DOHH2 (cell line): ENCODE measurements around the gene HTRA2.

Experiments
- H3F3A ChIP-seq: fragments of 200-600 bp; sonication (generic), shearing (Covaris generic); 2 replicates; pipeline ENCODE4 v1.6.0; 2016; ENCODE audit warnings: antibody characterized with exemption, mild to moderate bottlenecking; ENCODE audit not compliant: control insufficient read depth, insufficient read depth
- H3K27ac ChIP-seq: fragments of 200-600 bp; sonication (generic); 2 replicates; pipeline ENCODE4 v1.5.1; 2014; ENCODE audit warnings: low read depth, mild to moderate bottlenecking, low read length, moderate library complexity
- H3K27me3 ChIP-seq: fragments of 200-600 bp; sonication (generic); 2 replicates; pipeline ENCODE4 v1.6.1; 2014; ENCODE audit warnings: mild to moderate bottlenecking, low read length, mixed read lengths; ENCODE audit not compliant: control insufficient read depth
- H3K36me3 ChIP-seq: fragments of 200-600 bp; sonication (generic); 2 replicates; pipeline ENCODE4 v1.6.1; 2014; ENCODE audit warnings: mild to moderate bottlenecking, low read length, moderate library complexity, mixed read lengths; ENCODE audit not compliant: control insufficient read depth
- H3K4me1 ChIP-seq: fragments of 200-600 bp; sonication (generic); 2 replicates; pipeline ENCODE4 v1.6.1; 2014; ENCODE audit warnings: mild to moderate bottlenecking, low read length, mixed read lengths; ENCODE audit not compliant: control insufficient read depth
- H3K4me2 ChIP-seq: fragments of 200-600 bp; sonication (generic); 2 replicates; pipeline ENCODE4 v1.6.0; 2014; ENCODE audit warnings: mild to moderate bottlenecking, low read length, moderate library complexity
- H3K4me3 ChIP-seq: fragments of 200-600 bp; sonication (generic); 2 replicates; pipeline ENCODE4 v1.5.1; 2014; ENCODE audit warnings: mild to moderate bottlenecking, low read length, mixed read lengths
- H3K79me2 ChIP-seq: fragments of 200-600 bp; sonication (generic); 2 replicates; pipeline ENCODE4 v1.6.1; 2014; ENCODE audit warnings: mild to moderate bottlenecking, low read length, mixed read lengths; ENCODE audit not compliant: control insufficient read depth
- H3K9me2 ChIP-seq: fragments of 200-600 bp; sonication (generic); replicated peaks from 2 replicates; pipeline ENCODE4 v1.6.1; 2014; ENCODE audit warnings: mild to moderate bottlenecking, low read length, mixed read lengths; ENCODE audit not compliant: control insufficient read depth
- H3K9me3 ChIP-seq: fragments of 200-600 bp; sonication (generic); 2 replicates; pipeline ENCODE4 v1.6.1; 2014; ENCODE audit warnings: antibody characterized with exemption, low read length, mixed read lengths; ENCODE audit not compliant: control insufficient read depth, insufficient read depth
- H4K20me1 ChIP-seq: fragments of 200-600 bp; sonication (generic); 2 replicates; pipeline ENCODE4 v1.6.0; 2014; ENCODE audit warnings: low read depth, mild to moderate bottlenecking, antibody characterized with exemption, low read length, moderate library complexity; ENCODE audit not compliant: control insufficient read depth, insufficient read depth
- EZH2phosphoT487 ChIP-seq: fragments of 200-600 bp; sonication (generic); IDR thresholded peaks from 2 replicates; pipeline ENCODE4 v1.6.1; 2017; ENCODE audit warnings: borderline replicate concordance, mild to moderate bottlenecking, antibody characterized with exemption, low read length, moderate library complexity, mixed read lengths
- TF ChIP-seq, protein P1 (sequence below): fragments of 200-600 bp; sonication (generic); IDR thresholded peaks from one replicate; pipeline ENCODE4 v1.5.1; 2014; ENCODE audit warnings: antibody characterized with exemption, mild to moderate bottlenecking, low read depth, low read length; ENCODE audit not compliant: poor library complexity, severe bottlenecking

HTRA2 gene

DNA sequence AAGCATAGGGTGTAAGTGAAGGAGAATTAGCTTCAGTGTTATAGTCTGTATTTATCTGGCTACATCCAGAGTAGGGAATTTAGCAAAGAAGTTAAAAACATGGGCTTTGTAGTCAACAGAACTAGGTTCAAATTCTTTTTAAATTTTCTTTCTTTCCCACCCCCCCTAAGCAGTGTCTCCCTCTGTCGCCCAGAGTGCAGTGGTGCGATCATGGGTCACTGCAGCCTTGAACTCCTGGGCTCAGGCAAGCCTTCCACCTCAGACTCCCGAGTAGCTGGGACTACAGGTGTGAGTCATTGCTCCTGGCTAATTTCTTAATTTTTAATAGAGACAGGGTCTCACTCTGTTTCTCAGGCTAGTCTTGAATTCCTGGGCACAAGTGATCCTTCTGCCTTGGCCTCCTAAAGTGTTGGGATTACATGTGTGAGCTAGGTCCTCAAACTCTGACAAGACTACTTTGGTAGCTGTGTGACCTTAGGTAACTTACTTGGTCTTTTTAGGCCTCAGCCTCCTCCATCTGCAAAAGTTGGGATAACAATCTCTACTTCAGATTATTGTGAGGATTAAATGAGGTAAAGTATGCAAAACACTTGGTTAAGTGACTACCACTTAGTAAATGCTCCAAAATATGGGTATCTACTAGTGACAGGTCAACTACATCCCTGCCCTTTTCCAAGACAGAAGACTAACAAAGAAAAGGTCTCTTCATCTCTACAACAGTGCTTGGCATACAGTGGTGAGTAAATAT is 42.6 kb downstream of the HTRA2 start:
- TF ChIP-seq EZH2phosphoT487, result no peak
- TF ChIP-seq, protein P1, sequence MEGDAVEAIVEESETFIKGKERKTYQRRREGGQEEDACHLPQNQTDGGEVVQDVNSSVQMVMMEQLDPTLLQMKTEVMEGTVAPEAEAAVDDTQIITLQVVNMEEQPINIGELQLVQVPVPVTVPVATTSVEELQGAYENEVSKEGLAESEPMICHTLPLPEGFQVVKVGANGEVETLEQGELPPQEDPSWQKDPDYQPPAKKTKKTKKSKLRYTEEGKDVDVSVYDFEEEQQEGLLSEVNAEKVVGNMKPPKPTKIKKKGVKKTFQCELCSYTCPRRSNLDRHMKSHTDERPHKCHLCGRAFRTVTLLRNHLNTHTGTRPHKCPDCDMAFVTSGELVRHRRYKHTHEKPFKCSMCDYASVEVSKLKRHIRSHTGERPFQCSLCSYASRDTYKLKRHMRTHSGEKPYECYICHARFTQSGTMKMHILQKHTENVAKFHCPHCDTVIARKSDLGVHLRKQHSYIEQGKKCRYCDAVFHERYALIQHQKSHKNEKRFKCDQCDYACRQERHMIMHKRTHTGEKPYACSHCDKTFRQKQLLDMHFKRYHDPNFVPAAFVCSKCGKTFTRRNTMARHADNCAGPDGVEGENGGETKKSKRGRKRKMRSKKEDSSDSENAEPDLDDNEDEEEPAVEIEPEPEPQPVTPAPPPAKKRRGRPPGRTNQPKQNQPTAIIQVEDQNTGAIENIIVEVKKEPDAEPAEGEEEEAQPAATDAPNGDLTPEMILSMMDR, result peak; percentile 21
- Histone ChIP-seq H3K4me1 (peaks cover 49% of the 10 kb centered on the region), H3K36me3 (no peaks in the 10 kb centered on the region), H3K79me2 (no peaks in the 10 kb centered on the region), H3K4me3 (no peak overlapping the region), H4K20me1 (no peaks in the 10 kb centered on the region), H3K27me3 (no peaks in the 10 kb centered on the region), H3K9me2 (no peaks in the 10 kb centered on the region), H3F3A (peaks cover 11% of the 10 kb centered on the region; the same call in 1 of the 2 replicates), H3K27ac (no peak overlapping the region), H3K4me2 (no peak overlapping the region), H3K9me3 (no peaks in the 10 kb centered on the region)

DNA sequence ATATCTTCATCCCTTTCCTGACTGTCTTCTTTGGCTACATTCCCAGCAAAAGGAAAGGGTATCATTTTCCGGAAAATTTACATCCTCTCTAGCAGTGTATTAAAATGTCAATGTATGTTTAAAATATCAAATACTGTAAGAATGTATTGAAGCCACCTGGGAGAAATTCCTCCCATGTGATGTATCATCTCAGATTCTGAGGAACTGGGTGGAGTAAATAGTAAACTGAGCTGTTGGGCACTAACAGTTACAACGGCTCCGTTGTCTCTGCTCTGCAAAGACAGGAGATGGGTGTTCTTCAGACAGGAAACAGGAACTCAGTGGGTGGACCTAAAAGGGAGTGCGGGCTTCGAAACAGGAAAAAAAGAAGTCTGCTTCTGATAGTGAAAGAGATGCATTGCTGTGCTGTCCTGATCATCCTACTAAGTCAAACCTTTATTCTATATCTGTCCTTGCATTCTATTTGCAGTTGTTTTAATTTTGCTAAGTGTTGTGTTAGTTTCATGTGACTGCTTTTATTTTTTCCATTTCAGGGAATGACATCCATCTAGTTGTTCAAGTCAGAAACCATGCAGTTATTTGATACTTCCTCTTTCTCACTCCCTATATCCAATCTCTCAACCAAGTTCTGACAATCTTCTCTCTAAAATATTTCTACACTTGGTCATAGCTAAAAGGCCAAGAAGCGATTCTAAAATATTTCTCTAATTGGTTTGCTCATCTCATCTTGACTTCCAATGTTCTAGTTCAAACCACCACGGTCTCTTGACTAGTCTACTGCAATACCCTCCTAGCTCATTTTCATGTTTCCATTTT is 44.2 kb downstream of the HTRA2 start:
- H3K4me3 ChIP-seq, result peak overlapping the region; percentile 68
- peaks cover 56% of the 10 kb centered on the region for H3K4me1 ChIP-seq
- no peaks in the 10 kb centered on the region for H3K79me2 ChIP-seq
- H3K9me2 ChIP-seq, result no peaks in the 10 kb centered on the region
- H3K4me2 ChIP-seq, result peak overlapping the region; percentile 79
- no peaks in the 10 kb centered on the region for H3K27me3 ChIP-seq
- H3K36me3 ChIP-seq, result no peaks in the 10 kb centered on the region
- H3K9me3 ChIP-seq, result no peaks in the 10 kb centered on the region
- no peaks in the 10 kb centered on the region for H4K20me1 ChIP-seq
- peak overlapping the region; percentile 75 for H3K27ac ChIP-seq
- H3F3A ChIP-seq, result peaks cover 11% of the 10 kb centered on the region; the same call in 1 of the 2 replicates
- TF ChIP-seq, protein P1, result no peak
- no peak for TF ChIP-seq EZH2phosphoT487

DNA sequence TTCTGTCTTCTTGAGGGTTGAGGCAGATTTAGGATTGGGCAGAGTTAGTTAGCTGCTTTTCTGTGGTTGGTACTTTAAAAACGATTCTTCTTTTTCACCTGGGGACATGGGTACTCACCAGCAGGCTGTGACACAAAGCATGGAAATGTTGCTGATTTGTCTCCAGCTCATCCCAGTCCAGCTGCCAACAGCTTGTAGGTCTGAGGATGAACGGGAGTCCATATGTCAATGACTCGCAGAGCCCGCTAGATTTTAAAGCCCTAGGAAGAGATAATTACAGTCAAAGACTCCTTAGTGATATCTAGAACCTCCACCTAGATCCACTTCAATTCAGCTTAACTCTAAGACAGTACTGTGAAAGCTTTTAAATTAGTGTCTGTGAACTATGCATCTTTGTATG is 45.6 kb downstream of the HTRA2 start:
- Histone ChIP-seq H3K4me1 (peaks cover 56% of the 10 kb centered on the region), H3K9me2 (no peaks in the 10 kb centered on the region), H3K27me3 (no peaks in the 10 kb centered on the region), H3K27ac (no peak overlapping the region), H3F3A (peaks cover 11% of the 10 kb centered on the region; the same call in 1 of the 2 replicates), H3K4me2 (no peak overlapping the region), H3K79me2 (no peaks in the 10 kb centered on the region), H3K9me3 (no peaks in the 10 kb centered on the region), H3K4me3 (no peak overlapping the region), H3K36me3 (no peaks in the 10 kb centered on the region), H4K20me1 (no peaks in the 10 kb centered on the region)
- no peak for TF ChIP-seq EZH2phosphoT487
- TF ChIP-seq, protein P1, result no peak
